DND-41 (cell line): ENCODE results near the gene NCF4.

Experiments
- CTCF ChIP-seq: IDR thresholded peaks from 2 replicates; pipeline ENCODE4 v1.5.1; 2012; ENCODE audit warnings: borderline replicate concordance, low read length, moderate library complexity, mild to moderate bottlenecking; ENCODE audit not compliant: poor library complexity, severe bottlenecking; ENCODE audit errors: extremely low read depth
- EZH2 ChIP-seq: IDR thresholded peaks from 3 replicates; pipeline ENCODE4 v1.6.1; 2012; ENCODE audit warnings: borderline replicate concordance, low read depth, mild to moderate bottlenecking, moderate library complexity, low read length, inconsistent platforms; ENCODE audit not compliant: severe bottlenecking

- no peak for TF ChIP-seq CTCF
- no peak for TF ChIP-seq EZH2
These were observed 57.9 kb downstream of the NCF4 start for GRCh38 chr22:36918586-36919284.
